Suprapubic skin (tissue), 4 donors: ENCODE measurements around the gene CACNA2D1. TPM values are rescaled to one million over a fixed set of nuclear protein-coding genes. Genes with fewer than 3 reads are reported as not detected.

ENCODE experiments used
- DNase-seq, 2 donors: peaks; one replicate each; pipeline ENCODE4 v3.0.0-alpha.2; 2019; ENCODE audit warnings: low spot score in 2 of 2
- H3K27ac ChIP-seq: fragments of 200-600 bp; sonication (generic); one replicate; pipeline ENCODE4 v1.5.1; 2019
- H3K27me3 ChIP-seq: fragments of 200-600 bp; sonication (generic); one replicate; pipeline ENCODE4 v1.5.1; 2019
- H3K36me3 ChIP-seq: fragments of 200-600 bp; sonication (generic); one replicate; pipeline ENCODE4 v1.5.1; 2019
- H3K4me1 ChIP-seq: fragments of 200-600 bp; sonication (generic); one replicate; pipeline ENCODE4 v1.5.1; 2019
- H3K4me3 ChIP-seq: fragments of 200-600 bp; sonication (generic); one replicate; pipeline ENCODE4 v1.5.1; 2019; ENCODE audit warnings: mild to moderate bottlenecking
- H3K9me3 ChIP-seq: fragments of 200-600 bp; sonication (generic); one replicate; pipeline ENCODE4 v1.5.1; 2019
- CTCF ChIP-seq, 2 donors: fragments of 200-600 bp in 1 of 2; fragments of 450-650 bp in 1 of 2; sonication (generic) in 1 of 2; IDR thresholded peaks; one replicate each; pipeline ENCODE4 v1.5.1; 2016 to 2019; ENCODE audit warnings: antibody characterized with exemption in 2 of 2, mild to moderate bottlenecking in 1 of 2, moderate library complexity in 1 of 2
- EP300 ChIP-seq: sonication (generic); formaldehyde crosslinking; IDR thresholded peaks from one replicate; pipeline ENCODE4 v1.6.1; 2017; ENCODE audit warnings: antibody characterized with exemption
- POLR2A ChIP-seq, 2 donors: fragments of 450-650 bp; IDR thresholded peaks; one replicate each; pipeline ENCODE4 v1.6.1; 2017; ENCODE audit warnings: antibody characterized with exemption in 2 of 2, mild to moderate bottlenecking in 2 of 2, moderate library complexity in 2 of 2
- POLR2AphosphoS5 ChIP-seq, 3 donors: sonication (generic); formaldehyde crosslinking; IDR thresholded peaks; one replicate each; pipeline ENCODE4 v1.6.1; 2017; ENCODE audit warnings: antibody characterized with exemption in 3 of 3
- WGBS: methylation state at CpG from one replicate; pipeline ENCODE4 v1.1.5; 2018; 5-methylcytosine and 5-hydroxymethylcytosine counted together
- total RNA-seq, 4 donors: library from RNA; depleted of rRNA; stranded (reverse); fragments of >200 nt; gene quantifications; one replicate each; pipeline ENCODE4 v1.1.0, GENCODE V29; 2016

The CACNA2D1 gene
- total RNA-seq, 4 donors from 2014 or later = 9.3 to 16.9 (median 10.6) TPM

- Histone ChIP-seq H3K4me1 (no peaks in the 10 kb centered on the region), H3K27ac (no peak overlapping the region), H3K27me3 (no peaks in the 10 kb centered on the region), H3K9me3 (no peaks in the 10 kb centered on the region), H3K36me3 (no peaks in the 10 kb centered on the region), H3K4me3 (no peak overlapping the region)
- WGBS = 91% methylated on average over 1 of the region's 1 CpG
- TF ChIP-seq POLR2AphosphoS5 (IDR thresholded peaks at IDR 0.05) = no peak
- TF ChIP-seq EP300 = no peak
- TF ChIP-seq POLR2A (IDR thresholded peaks at IDR 0.05) = no peak
- no peak for TF ChIP-seq CTCF (IDR thresholded peaks at IDR 0.05)
- DNase-seq = no peak
Measured at GRCh38 chr7:82405301-82405700, 38.3 kb downstream of the CACNA2D1 start.

GRCh38 chr7:82404652-82405051 is 38.9 kb downstream of the CACNA2D1 start:
- TF ChIP-seq CTCF (IDR thresholded peaks at IDR 0.05) (no peak), POLR2A (IDR thresholded peaks at IDR 0.05) (no peak), EP300 (no peak), POLR2AphosphoS5 (IDR thresholded peaks at IDR 0.05) (no peak)
- 86% methylated on average over 2 of the region's 2 CpGs for WGBS

GRCh38 chr7:82404094-82404493 is 39.5 kb downstream of the CACNA2D1 start:
- Histone ChIP-seq H3K4me1 (no peaks in the 10 kb centered on the region), H3K36me3 (no peaks in the 10 kb centered on the region), H3K27me3 (no peaks in the 10 kb centered on the region), H3K4me3 (no peak overlapping the region), H3K27ac (no peak overlapping the region), H3K9me3 (no peaks in the 10 kb centered on the region)
- no peak for DNase-seq
- 73% methylated on average over 5 of the region's 5 CpGs for WGBS
- no peak for TF ChIP-seq EP300
- no peak for TF ChIP-seq CTCF (IDR thresholded peaks at IDR 0.05)
- TF ChIP-seq POLR2AphosphoS5 (IDR thresholded peaks at IDR 0.05) = no peak
- TF ChIP-seq POLR2A (IDR thresholded peaks at IDR 0.05) = no peak

More at GRCh38 chr7:82404652-82405051, 38.9 kb downstream of the CACNA2D1 start:
- H3K4me1 ChIP-seq = no peaks in the 10 kb centered on the region
- no peaks in the 10 kb centered on the region for H3K27me3 ChIP-seq
- no peak for DNase-seq
- H3K9me3 ChIP-seq = no peaks in the 10 kb centered on the region
- H3K4me3 ChIP-seq = no peak overlapping the region
- H3K36me3 ChIP-seq = no peaks in the 10 kb centered on the region
- no peak overlapping the region for H3K27ac ChIP-seq

- Histone ChIP-seq H3K27ac (no peak overlapping the region), H3K27me3 (no peaks in the 10 kb centered on the region), H3K4me1 (no peaks in the 10 kb centered on the region), H3K9me3 (no peaks in the 10 kb centered on the region), H3K36me3 (no peaks in the 10 kb centered on the region), H3K4me3 (no peak overlapping the region)
- WGBS = 78% methylated on average over 1 of the region's 1 CpG
- DNase-seq = no peak
- TF ChIP-seq POLR2A (IDR thresholded peaks at IDR 0.05) = no peak
- TF ChIP-seq CTCF (IDR thresholded peaks at IDR 0.05) = no peak
- TF ChIP-seq POLR2AphosphoS5 (IDR thresholded peaks at IDR 0.05) = no peak
- TF ChIP-seq EP300 = no peak
Measured at GRCh38 chr7:82397879-82398524, 45.6 kb downstream of the CACNA2D1 start.

- H3K27ac ChIP-seq = no peak overlapping the region
- WGBS = 81% methylated on average over 1 of the region's 1 CpG
- H3K36me3 ChIP-seq = no peaks in the 10 kb centered on the region
- no peak overlapping the region for H3K4me3 ChIP-seq
- no peaks in the 10 kb centered on the region for H3K4me1 ChIP-seq
- DNase-seq = no peak
- no peak for TF ChIP-seq EP300
- no peaks in the 10 kb centered on the region for H3K27me3 ChIP-seq
- no peaks in the 10 kb centered on the region for H3K9me3 ChIP-seq
Measured at GRCh38 chr7:82396343-82396742, 47.2 kb downstream of the CACNA2D1 start.

- no peak for DNase-seq
- TF ChIP-seq POLR2AphosphoS5 (IDR thresholded peaks at IDR 0.05) = no peak
- TF ChIP-seq POLR2A (IDR thresholded peaks at IDR 0.05) = no peak
- TF ChIP-seq CTCF (IDR thresholded peaks at IDR 0.05) = no peak
- TF ChIP-seq EP300 = no peak
Measured at GRCh38 chr7:82395147-82395546, 48.4 kb downstream of the CACNA2D1 start.

More at GRCh38 chr7:82395147-82395546, 48.4 kb downstream of the CACNA2D1 start:
- Histone ChIP-seq H3K27me3 (no peaks in the 10 kb centered on the region), H3K4me3 (no peak overlapping the region), H3K27ac (no peak overlapping the region), H3K4me1 (no peaks in the 10 kb centered on the region), H3K36me3 (no peaks in the 10 kb centered on the region), H3K9me3 (no peaks in the 10 kb centered on the region)
- WGBS = 94% methylated on average over 4 of the region's 4 CpGs
